Measurements from ENCODE around the gene PPFIA1.
"Not testable (repeated sequence)": the region's sequence is repeated elsewhere in the genome, so short reads cannot be mapped to it uniquely, and the experiment has no call there.

The PPFIA1 gene

GRCh38 chr11:70397983-70398833, 127.7 kb downstream of the PPFIA1 start, which contains the start of gene CTTN:
Gene CTTN (plus strand): TSS chr11:70398529. CDS start chr11:70407298, 8,769 bp downstream.
- DNase-seq: peak; percentile 57

- DNase-seq: no peak
Observed at GRCh38 chr11:70398834-70399680, 128.6 kb downstream of the PPFIA1 start.

GRCh38 chr11:70399681-70400112, 129.2 kb downstream of the PPFIA1 start:
- no peak for DNase-seq

GRCh38 chr11:70400643-70401042, 130.2 kb downstream of the PPFIA1 start:
- no peak for DNase-seq

- DNase-seq: no peak
Observed at GRCh38 chr11:70402016-70402415, 131.5 kb downstream of the PPFIA1 start.

- DNase-seq: no peak
Observed at GRCh38 chr11:70402685-70403084, 132.2 kb downstream of the PPFIA1 start.

GRCh38 chr11:70404244-70404643, 133.8 kb downstream of the PPFIA1 start:
- DNase-seq: no peak

- no peak for DNase-seq
Observed at GRCh38 chr11:70405679-70406395, 135.3 kb downstream of the PPFIA1 start.

GRCh38 chr11:70407121-70407520, 136.6 kb downstream of the PPFIA1 start:
- DNase-seq: no peak

GRCh38 chr11:70407814-70408213, 137.3 kb downstream of the PPFIA1 start:
- no peak for DNase-seq

GRCh38 chr11:70408326-70408725, 137.8 kb downstream of the PPFIA1 start:
- not testable (repeated sequence) for DNase-seq

- no peak for DNase-seq
Observed at GRCh38 chr11:70409437-70409836, 138.9 kb downstream of the PPFIA1 start.

GRCh38 chr11:70409871-70410270, 139.4 kb downstream of the PPFIA1 start:
- no peak for DNase-seq

GRCh38 chr11:70410276-70411205, 140.1 kb downstream of the PPFIA1 start:
- DNase-seq: no peak

GRCh38 chr11:70411713-70412452, 141.4 kb downstream of the PPFIA1 start:
- no peak for DNase-seq

GRCh38 chr11:70413151-70413550, 142.7 kb downstream of the PPFIA1 start:
- no peak for DNase-seq

GRCh38 chr11:70414341-70415100, 144.0 kb downstream of the PPFIA1 start:
- no peak for DNase-seq

GRCh38 chr11:70415191-70415590, 144.7 kb downstream of the PPFIA1 start:
- no peak for DNase-seq

GRCh38 chr11:70415642-70416395, 145.3 kb downstream of the PPFIA1 start:
- no peak for DNase-seq

- no peak for DNase-seq
Observed at GRCh38 chr11:70416881-70417280, 146.4 kb downstream of the PPFIA1 start.
